GM23338 (cell line): Measurements from ENCODE around the gene HEATR1. TPM values are rescaled to one million over a fixed set of nuclear protein-coding genes. Genes with fewer than 3 reads are reported as not detected.

Source experiments
- ATAC-seq: fragments of 200-7000 bp; cut with Tn5 transposase; 3 replicates; pipeline ENCODE4 v1.9.1; 2020
- DNase-seq: peaks from one replicate; pipeline ENCODE4 v3.0.0-alpha.2; 2015; ENCODE audit warnings: low spot score
- H2AFZ ChIP-seq: fragments of 200-600 bp; sonication (generic); 2 replicates; pipeline ENCODE4 v1.8.0; 2016; ENCODE audit warnings: antibody characterized with exemption, mild to moderate bottlenecking, moderate library complexity
- H3F3A ChIP-seq: fragments of 200-600 bp; sonication (generic); replicated peaks from 2 replicates; pipeline ENCODE4 v1.8.0; 2017; ENCODE audit warnings: antibody characterized with exemption, mixed run types, low read depth
- H3K27ac ChIP-seq: fragments of 200-600 bp; sonication (generic); 2 replicates; pipeline ENCODE4 v1.6.1; 2016; ENCODE audit warnings: low read depth
- H3K27me3 ChIP-seq: fragments of 200-600 bp; sonication (generic); 2 replicates; pipeline ENCODE4 v1.8.0; 2016; ENCODE audit warnings: mild to moderate bottlenecking, mixed run types, moderate library complexity; ENCODE audit not compliant: insufficient read depth
- H3K36me3 ChIP-seq: fragments of 200-600 bp; sonication (generic); 2 replicates; pipeline ENCODE4 v1.8.0; 2016; ENCODE audit warnings: mild to moderate bottlenecking; ENCODE audit not compliant: insufficient read depth
- H3K4me1 ChIP-seq: fragments of 200-600 bp; sonication (generic); 2 replicates; pipeline ENCODE4 v1.8.0; 2016; ENCODE audit warnings: mild to moderate bottlenecking, moderate library complexity; ENCODE audit not compliant: insufficient read depth
- H3K4me2 ChIP-seq: fragments of 200-600 bp; sonication (generic); 2 replicates; pipeline ENCODE4 v1.7.1; 2017; ENCODE audit warnings: mixed run types
- H3K4me3 ChIP-seq: fragments of 200-600 bp; sonication (generic); 2 replicates; pipeline ENCODE4 v1.6.1; 2016; ENCODE audit warnings: mixed run types
- H3K79me2 ChIP-seq: fragments of 200-600 bp; sonication (generic); replicated peaks from 2 replicates; pipeline ENCODE4 v1.8.0; 2017; ENCODE audit warnings: mild to moderate bottlenecking; ENCODE audit not compliant: insufficient read depth
- H3K9me2 ChIP-seq: fragments of 200-600 bp; sonication (generic); 2 replicates; pipeline ENCODE4 v1.8.0; 2017; ENCODE audit not compliant: insufficient read depth
- H4K20me1 ChIP-seq: fragments of 200-600 bp; sonication (generic); replicated peaks from 2 replicates; pipeline ENCODE4 v1.8.0; 2017; ENCODE audit warnings: mild to moderate bottlenecking; ENCODE audit not compliant: insufficient read depth
- H3K27ac Mint-ChIP-seq: 2 replicates; pipeline ENCODE4 v1.8.0; 2020; ENCODE audit warnings: inconsistent platforms, mild to moderate bottlenecking, moderate library complexity, mixed read lengths
- H3K27me3 Mint-ChIP-seq: 3 replicates; pipeline ENCODE4 v1.8.0; 2022; ENCODE audit warnings: low read depth, mild to moderate bottlenecking, moderate library complexity, mixed read lengths, inconsistent platforms; ENCODE audit not compliant: insufficient read depth, poor library complexity
- H3K36me3 Mint-ChIP-seq: 3 replicates; pipeline ENCODE4 v1.8.0; 2021; ENCODE audit warnings: low read depth, mild to moderate bottlenecking, inconsistent platforms, moderate library complexity, mixed read lengths
- H3K4me1 Mint-ChIP-seq: 3 replicates; pipeline ENCODE4 v1.8.0; 2020; ENCODE audit warnings: mild to moderate bottlenecking, inconsistent platforms, mixed read lengths
- H3K4me3 Mint-ChIP-seq: 3 replicates; pipeline ENCODE4 v1.8.0; 2021; ENCODE audit warnings: moderate library complexity, mild to moderate bottlenecking, inconsistent platforms, mixed read lengths
- H3K9me3 Mint-ChIP-seq: 3 replicates; pipeline ENCODE4 v1.8.0; 2020; ENCODE audit warnings: moderate library complexity, mild to moderate bottlenecking, inconsistent platforms, mixed read lengths
- EZH2 ChIP-seq: fragments of 200-600 bp; sonication (generic); IDR thresholded peaks from one replicate; pipeline ENCODE4 v1.8.0; 2017; ENCODE audit warnings: antibody characterized with exemption, mild to moderate bottlenecking, low read depth; ENCODE audit not compliant: unreplicated experiment
- EZH2phosphoT487 ChIP-seq: fragments of 200-600 bp; sonication (generic); IDR thresholded peaks from one replicate; pipeline ENCODE4 v1.8.1; 2018; ENCODE audit warnings: antibody characterized with exemption; ENCODE audit not compliant: unreplicated experiment
- NANOG ChIP-seq: IDR thresholded peaks from 2 replicates; pipeline ENCODE4 v1.6.1; 2016; ENCODE audit warnings: antibody characterized with exemption, borderline replicate concordance
- ZNF331 ChIP-seq: fragments of 250-450 bp; sonication (Bioruptor Pico); IDR thresholded peaks from 2 replicates; pipeline ENCODE4 v1.5.0; 2020; ENCODE audit warnings: low read depth, mild to moderate bottlenecking, moderate library complexity
- ZNF462 ChIP-seq: fragments of 250-450 bp; sonication (Bioruptor Pico); IDR thresholded peaks from 2 replicates; pipeline ENCODE4 v1.5.0; 2020; ENCODE audit warnings: mild to moderate bottlenecking, moderate library complexity
- polyA plus RNA-seq: library from polyadenylated mRNA; unstranded; fragments of >200 nt; fragmentation: Nextera tagmentation; extraction: Ambion mirVana; gene quantifications from 2 replicates; pipeline ENCODE4 v1.2.1, GENCODE V29; 2016
- total RNA-seq: library from RNA; depleted of rRNA; stranded (reverse); fragments of >200 nt; shearing (Covaris generic); gene quantifications from 2 replicates; pipeline ENCODE4 v1.2.3, GENCODE V29; 2014

HEATR1 gene
- total and polyA plus RNA-seq, 2 experiments from 2014 or later: 17.2 to 81.1 TPM

GRCh38 chr1:236550961-236551851 lies 53.1 kb downstream of the HEATR1 start:
- Histone ChIP-seq H3K4me1 (no peaks in the 10 kb centered on the region), H3K4me3 (no peak overlapping the region), H3K4me2 (no peak overlapping the region), H3K27me3 (no peaks in the 10 kb centered on the region), H2AFZ (no peak overlapping the region), H3K27ac (no peak overlapping the region), H3K79me2 (no peaks in the 10 kb centered on the region), H3F3A (no peaks in the 10 kb centered on the region), H3K9me2 (no peaks in the 10 kb centered on the region), H4K20me1 (peaks cover 18% of the 10 kb centered on the region; the same call in 1 of the 2 replicates), H3K36me3 (peaks cover 83% of the 10 kb centered on the region)
- ATAC-seq (no peak), DNase-seq (no peak)
- Mint-ChIP-seq H3K4me1 (no peaks in the 10 kb centered on the region), H3K4me3 (no peak overlapping the region), H3K9me3 (no peaks in the 10 kb centered on the region), H3K27me3 (no peaks in the 10 kb centered on the region), H3K27ac (no peak overlapping the region), H3K36me3 (peaks cover 93% of the 10 kb centered on the region)
- no peak for TF ChIP-seq ZNF331 (CRISPR knock-in tag)
- no peak for TF ChIP-seq NANOG
- TF ChIP-seq EZH2phosphoT487: no peak
- TF ChIP-seq EZH2: no peak
- no peak for TF ChIP-seq ZNF462 (CRISPR knock-in tag)
